KMS-11 (cell line): ENCODE results near the gene C1orf105.

ENCODE experiments used
- H2AFZ ChIP-seq: fragments of 200-600 bp; sonication (generic); 2 replicates; pipeline ENCODE4 v1.6.1; 2016; ENCODE audit warnings: antibody characterized with exemption, mixed run types, low read depth
- H3K27ac ChIP-seq: fragments of 200-600 bp; sonication (generic); 2 replicates; pipeline ENCODE4 v1.6.1; 2016; ENCODE audit warnings: mild to moderate bottlenecking, mixed run types
- H3K27me3 ChIP-seq: fragments of 200-600 bp; sonication (generic); 2 replicates; pipeline ENCODE4 v1.6.1; 2017; ENCODE audit warnings: mild to moderate bottlenecking, low read depth, mixed run types, moderate library complexity; ENCODE audit not compliant: insufficient read depth
- H3K36me3 ChIP-seq: fragments of 200-600 bp; sonication (generic); 2 replicates; pipeline ENCODE4 v1.6.1; 2017; ENCODE audit warnings: mild to moderate bottlenecking, mixed run types; ENCODE audit not compliant: insufficient read depth
- H3K4me1 ChIP-seq: fragments of 200-600 bp; sonication (generic); 2 replicates; pipeline ENCODE4 v1.6.1; 2016; ENCODE audit warnings: mild to moderate bottlenecking, low read depth, mixed run types; ENCODE audit not compliant: poor library complexity, severe bottlenecking
- H3K4me2 ChIP-seq: fragments of 200-600 bp; sonication (generic); 2 replicates; pipeline ENCODE4 v1.7.0; 2016; ENCODE audit warnings: mild to moderate bottlenecking, mixed run types
- H3K4me3 ChIP-seq: fragments of 200-600 bp; sonication (generic); IDR thresholded peaks from 2 replicates; pipeline ENCODE4 v1.6.1; 2017; ENCODE audit warnings: low read depth, low read length, mixed read lengths; ENCODE audit not compliant: insufficient read depth
- H3K79me2 ChIP-seq: fragments of 200-600 bp; sonication (generic); 2 replicates; pipeline ENCODE4 v1.6.1; 2016; ENCODE audit warnings: low read depth, mixed run types; ENCODE audit not compliant: insufficient read depth
- H3K9ac ChIP-seq: fragments of 200-600 bp; sonication (generic); 2 replicates; pipeline ENCODE4 v1.6.1; 2016; ENCODE audit warnings: mild to moderate bottlenecking, mixed run types
- H4K20me1 ChIP-seq: fragments of 200-600 bp; sonication (generic); 2 replicates; pipeline ENCODE4 v1.6.1; 2016; ENCODE audit warnings: mild to moderate bottlenecking, mixed run types; ENCODE audit not compliant: insufficient read depth
- CTCF ChIP-seq: fragments of 200-600 bp; sonication (generic); conservative IDR thresholded peaks from 2 replicates; pipeline ENCODE4 v1.6.1; 2017; ENCODE audit warnings: low read depth, mild to moderate bottlenecking, antibody characterized with exemption, low read length, moderate library complexity, mixed read lengths

The C1orf105 gene

GRCh38 chr1:172497230-172497629, 76.7 kb downstream of the C1orf105 start:
- Histone ChIP-seq H4K20me1 (no peaks in the 10 kb centered on the region), H3K9ac (no peak overlapping the region), H3K36me3 (no peaks in the 10 kb centered on the region), H3K27me3 (no peaks in the 10 kb centered on the region), H3K4me1 (no peaks in the 10 kb centered on the region), H3K27ac (no peak overlapping the region), H3K4me2 (no peak overlapping the region), H3K79me2 (no peaks in the 10 kb centered on the region), H2AFZ (no peak overlapping the region), H3K4me3 (no peak overlapping the region)
- no peak for TF ChIP-seq CTCF

GRCh38 chr1:172498857-172499256, 78.4 kb downstream of the C1orf105 start:
- H3K27ac ChIP-seq: no peak overlapping the region
- H3K36me3 ChIP-seq: no peaks in the 10 kb centered on the region
- H4K20me1 ChIP-seq: no peaks in the 10 kb centered on the region; the same call in 1 of the 2 replicates
- no peaks in the 10 kb centered on the region for H3K79me2 ChIP-seq
- H2AFZ ChIP-seq: no peak overlapping the region
- H3K4me2 ChIP-seq: no peak overlapping the region
- TF ChIP-seq CTCF: no peak
- H3K4me1 ChIP-seq: no peaks in the 10 kb centered on the region
- H3K27me3 ChIP-seq: no peaks in the 10 kb centered on the region
- H3K4me3 ChIP-seq: no peak overlapping the region
- no peak overlapping the region for H3K9ac ChIP-seq

- Histone ChIP-seq H2AFZ (no peak overlapping the region), H3K36me3 (no peaks in the 10 kb centered on the region), H3K27ac (no peak overlapping the region), H4K20me1 (no peaks in the 10 kb centered on the region; the same call in 1 of the 2 replicates), H3K4me2 (no peak overlapping the region), H3K79me2 (no peaks in the 10 kb centered on the region), H3K27me3 (no peaks in the 10 kb centered on the region), H3K4me3 (no peak overlapping the region), H3K4me1 (no peaks in the 10 kb centered on the region), H3K9ac (no peak overlapping the region)
- no peak for TF ChIP-seq CTCF
Observed at GRCh38 chr1:172499636-172500141, 79.2 kb downstream of the C1orf105 start.

- TF ChIP-seq CTCF: no peak
- H4K20me1 ChIP-seq: no peaks in the 10 kb centered on the region; the same call in 1 of the 2 replicates
- no peak overlapping the region for H3K4me3 ChIP-seq
- H3K79me2 ChIP-seq: no peaks in the 10 kb centered on the region
- no peak overlapping the region for H2AFZ ChIP-seq
- H3K4me2 ChIP-seq: no peak overlapping the region
- H3K9ac ChIP-seq: no peak overlapping the region
- no peak overlapping the region for H3K27ac ChIP-seq
- H3K4me1 ChIP-seq: no peaks in the 10 kb centered on the region
- no peaks in the 10 kb centered on the region for H3K36me3 ChIP-seq
- H3K27me3 ChIP-seq: no peaks in the 10 kb centered on the region
Observed at GRCh38 chr1:172500207-172500606, 79.7 kb downstream of the C1orf105 start.
